GM21576 (cell line): ENCODE measurements around the gene NFYC.

ENCODE experiments used
- ATAC-seq: cut with Tn5 transposase; IDR thresholded peaks from one replicate; pipeline ENCODE4 v1.9.1; 2021; ENCODE audit warnings: mild to moderate bottlenecking, moderate library complexity; ENCODE audit not compliant: unreplicated experiment

NFYC gene

GRCh38 chr1:40756523-40756922 is 65.0 kb downstream of the NFYC start:
- ATAC-seq, result no peak

GRCh38 chr1:40757084-40757483 is 65.6 kb downstream of the NFYC start:
- ATAC-seq, result no peak

GRCh38 chr1:40758004-40758403 is 66.5 kb downstream of the NFYC start:
- ATAC-seq, result no peak

- no peak for ATAC-seq
Measured at GRCh38 chr1:40758578-40759343, 67.3 kb downstream of the NFYC start.

- no peak for ATAC-seq
Measured at GRCh38 chr1:40760984-40761383, 69.5 kb downstream of the NFYC start.

- ATAC-seq, result no peak
Measured at GRCh38 chr1:40762144-40762923, 70.8 kb downstream of the NFYC start.

- peak; percentile 44 for ATAC-seq
Measured at GRCh38 chr1:40763742-40764532, 72.4 kb downstream of the NFYC start.

- no peak for ATAC-seq
Measured at GRCh38 chr1:40764981-40765380, 73.5 kb downstream of the NFYC start.

DNA sequence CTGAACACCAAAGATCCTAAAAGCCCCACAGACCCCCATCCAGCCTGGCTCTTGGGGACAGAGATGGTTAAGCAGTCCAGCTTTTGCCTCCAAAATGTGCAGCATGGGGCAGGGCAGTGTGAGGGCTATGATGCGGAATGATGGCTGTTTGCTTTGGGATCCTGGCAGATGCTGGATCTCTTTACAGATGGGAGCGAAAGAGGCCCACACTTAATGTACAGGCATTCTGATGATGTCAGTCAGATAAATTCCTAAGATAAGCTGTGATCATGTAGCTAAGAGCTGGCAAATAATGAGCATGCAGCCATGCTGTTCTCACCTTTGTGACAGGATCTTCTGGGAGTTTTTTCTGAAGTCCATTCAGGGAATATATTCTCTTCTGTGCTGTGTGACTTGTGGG is 74.5 kb downstream of the NFYC start:
- ATAC-seq, result no peak

GRCh38 chr1:40766560-40766959 is 75.1 kb downstream of the NFYC start:
- no peak for ATAC-seq

- no peak for ATAC-seq
Measured at GRCh38 chr1:40768146-40768990, 76.9 kb downstream of the NFYC start.

GRCh38 chr1:40769815-40770214 is 78.3 kb downstream of the NFYC start:
- no peak for ATAC-seq

DNA sequence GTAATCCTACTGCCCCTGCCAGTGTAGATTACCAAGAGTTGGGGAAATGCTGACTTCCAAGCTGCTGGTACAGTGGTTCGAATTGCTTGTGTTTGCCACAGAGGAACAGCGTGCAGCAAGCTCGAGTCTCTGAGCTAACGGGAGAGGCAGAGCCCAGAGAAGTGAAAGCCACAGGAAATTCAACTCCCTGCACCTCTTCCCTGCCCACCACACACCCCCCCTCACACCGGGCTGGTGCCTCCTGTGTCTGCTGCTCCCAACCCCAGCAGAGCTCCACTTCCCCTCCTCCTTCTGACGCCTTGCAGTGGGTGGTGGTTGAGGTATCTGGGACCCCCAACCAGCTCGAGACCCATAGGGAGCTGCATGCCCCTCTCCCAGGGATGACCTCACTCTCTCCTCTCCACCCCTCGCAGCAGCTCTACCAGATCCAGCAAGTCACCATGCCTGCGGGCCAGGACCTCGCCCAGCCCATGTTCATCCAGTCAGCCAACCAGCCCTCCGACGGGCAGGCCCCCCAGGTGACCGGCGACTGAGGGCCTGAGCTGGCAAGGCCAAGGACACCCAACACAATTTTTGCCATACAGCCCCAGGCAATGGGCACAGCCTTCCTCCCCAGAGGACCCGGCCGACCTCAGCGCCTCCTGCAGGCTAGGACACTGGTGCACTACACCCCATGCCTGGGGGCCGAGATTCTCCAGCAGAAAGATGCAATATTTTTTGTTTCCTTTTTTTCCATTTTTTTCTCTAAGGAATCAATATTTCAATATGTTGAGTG is 79.0 kb downstream of the NFYC start:
- ATAC-seq, result no peak

GRCh38 chr1:40772146-40772955 is 80.8 kb downstream of the NFYC start:
- no peak for ATAC-seq

- no peak for ATAC-seq
Measured at GRCh38 chr1:40773748-40774265, 82.3 kb downstream of the NFYC start.

GRCh38 chr1:40774266-40774998 is 82.9 kb downstream of the NFYC start:
- no peak for ATAC-seq

DNA sequence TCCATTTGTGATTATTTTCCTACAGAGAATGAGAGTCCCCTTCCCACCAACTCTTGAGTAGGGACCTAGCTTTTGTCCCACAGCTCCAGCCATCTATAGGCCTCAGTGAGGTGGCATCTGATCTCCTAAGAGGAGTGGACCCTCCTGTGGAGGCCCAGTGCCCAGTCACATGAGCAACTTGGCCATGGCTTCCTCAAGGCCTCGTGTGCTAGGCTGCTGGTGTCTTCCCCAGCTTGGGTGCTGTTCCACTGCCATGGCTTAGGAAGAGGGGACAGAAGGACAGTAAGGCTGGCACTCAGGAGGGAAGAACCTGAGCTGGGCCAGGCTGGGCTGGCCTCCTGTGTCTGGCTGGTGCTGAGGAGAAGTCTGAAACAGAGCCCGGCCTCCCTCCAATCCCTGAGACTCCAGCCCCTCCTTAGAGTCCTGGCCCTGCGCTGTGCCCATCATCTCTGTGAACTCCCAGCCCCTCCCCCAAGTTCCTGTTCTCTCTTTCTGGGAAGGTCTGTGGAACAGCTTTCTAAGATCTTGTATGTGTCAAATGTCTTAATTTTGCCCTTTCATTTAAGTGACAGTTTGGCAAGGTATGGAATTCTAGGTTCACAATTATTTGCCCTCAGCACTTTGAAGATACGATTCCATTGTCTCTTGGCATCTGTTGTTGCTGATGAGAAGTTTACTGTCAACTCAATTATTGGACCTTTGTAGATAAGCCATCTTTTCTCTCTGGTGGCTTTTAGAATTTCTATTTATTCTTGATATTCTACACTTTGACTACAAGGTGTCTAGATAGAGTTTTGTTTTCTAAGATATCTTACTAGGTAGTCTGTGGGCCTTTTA is 85.0 kb downstream of the NFYC start:
- ATAC-seq, result no peak
